Measurements from ENCODE around the gene ACBD4.
A peak's percentile ranks its signal among the peaks of the same experiment; 100 is the strongest.

The ACBD4 gene

GRCh38 chr17:45108051-45108450 is 27.4 kb upstream of the ACBD4 start:
- no peak overlapping the region for H3K4me3 ChIP-seq (ENCODE audit: low read length)
- no peak for DNase-seq (ENCODE audit: low read depth)
- TF ChIP-seq CTCF (IDR thresholded peaks at IDR 0.05; ENCODE audit: insufficient read depth, low read depth, low read length, missing control alignments), result no peak

GRCh38 chr17:45108595-45109521 is 26.6 kb upstream of the ACBD4 start:
- TF ChIP-seq CTCF (IDR thresholded peaks at IDR 0.05; ENCODE audit: insufficient read depth, low read depth, low read length, missing control alignments), result peak; percentile 24
- no peak for DNase-seq (ENCODE audit: low read depth)
- no peak overlapping the region for H3K4me3 ChIP-seq (ENCODE audit: low read length)

GRCh38 chr17:45110676-45111611 is 24.5 kb upstream of the ACBD4 start:
- no peak for TF ChIP-seq CTCF (IDR thresholded peaks at IDR 0.05; ENCODE audit: insufficient read depth, low read depth, low read length, missing control alignments)
- H3K4me3 ChIP-seq (ENCODE audit: low read length), result no peak overlapping the region
- peak; percentile 42 for DNase-seq (ENCODE audit: low read depth)

- no peak for DNase-seq (ENCODE audit: low read depth)
- no peak overlapping the region for H3K4me3 ChIP-seq (ENCODE audit: low read length)
- no peak for TF ChIP-seq CTCF (IDR thresholded peaks at IDR 0.05; ENCODE audit: insufficient read depth, low read depth, low read length, missing control alignments)
Observed at GRCh38 chr17:45111850-45112249, 23.6 kb upstream of the ACBD4 start.

- DNase-seq (ENCODE audit: low read depth), result no peak
- no peak for TF ChIP-seq CTCF (IDR thresholded peaks at IDR 0.05; ENCODE audit: insufficient read depth, low read depth, low read length, missing control alignments)
- H3K4me3 ChIP-seq (ENCODE audit: low read length), result no peak overlapping the region
Observed at GRCh38 chr17:45112559-45113423, 22.7 kb upstream of the ACBD4 start.

GRCh38 chr17:45113424-45113754 is 22.1 kb upstream of the ACBD4 start:
- no peak for TF ChIP-seq CTCF (IDR thresholded peaks at IDR 0.05; ENCODE audit: insufficient read depth, low read depth, low read length, missing control alignments)
- DNase-seq (ENCODE audit: low read depth), result no peak
- no peak overlapping the region for H3K4me3 ChIP-seq (ENCODE audit: low read length)

Measured in epithelial cell of esophagus (primary cell).